ENCODE measurements around the gene CHST7. TPM values are rescaled to one million over a fixed set of nuclear protein-coding genes. Genes with fewer than 3 reads are reported as not detected.

The CHST7 gene
- total and polyA plus RNA-seq, 10 of the 15 experiments (the other 5 are each of a cell fraction or from before 2014, with no cell fraction given) = 0.58 to 11.0 (median 5.4) TPM

- no TSS peak for BruUV-seq (replicated peaks)
- RAD21 ChIA-PET (ENCODE audit: unreplicated experiment) = no interaction called here
- Histone ChIP-seq H3K4me3 (no peak overlapping the region), H3K9me3 (replicated peaks; ENCODE audit: control insufficient read depth, insufficient read depth, low read length) (no peaks in the 10 kb centered on the region), H4K20me1 (ENCODE audit: control insufficient read depth, insufficient read depth) (no peaks in the 10 kb centered on the region), H3K36me3 (ENCODE audit: control insufficient read depth in 2 of 2, insufficient read depth in 2 of 2, low read length in 1 of 2) (no peaks in the 10 kb centered on the region), H3K27me3 (replicated peaks in 1 of 2; ENCODE audit: control insufficient read depth in 2 of 2, insufficient read depth in 2 of 2, low read length in 1 of 2) (no peaks in the 10 kb centered on the region), H3K9ac (ENCODE audit: control insufficient read depth, insufficient read depth, low read length) (no peak overlapping the region), H3K4me2 (ENCODE audit: control insufficient read depth, insufficient read depth) (no peak overlapping the region), H2AFZ (ENCODE audit: control insufficient read depth, low read depth, low read length) (no peak overlapping the region), H3K27ac (ENCODE audit: control insufficient read depth, insufficient read depth) (no peak overlapping the region), H3K79me2 (ENCODE audit: control insufficient read depth, insufficient read depth, low read length) (no peaks in the 10 kb centered on the region), H3K4me1 (ENCODE audit: control insufficient read depth, insufficient read depth, low read length) (peaks cover 7% of the 10 kb centered on the region)
- in situ Hi-C loops (cut with MboI) (no loop called here), intact Hi-C loops (cut with micrococcal nuclease; ENCODE audit: unreplicated experiment) (no loop called here)
- CTCF ChIA-PET = interaction anchor here (0.7 to 1.7 kb wide), 3 partner anchors 11 to 98 kb away, joined by 3 to 4 read pairs (median 3); no protein-coding TSS in a partner anchor
- POLR2A ChIA-PET = no interaction called here
- WGBS (ENCODE audit: insufficient coverage, insufficient replicate concordance, low lambda C conversion rate, missing lambda C conversion rate) = 52% methylated on average over 6 of the region's 6 CpGs
- FAIRE-seq = no peak
- no peak for TF ChIP-seq PML (IDR thresholded peaks at IDR 0.05; ENCODE audit: low read length)
- no peak for DNase-seq (ENCODE audit: low read depth, low spot score)
- SMC1A ChIA-PET (ENCODE audit: uncharacterized antibody, unreplicated experiment) = interaction anchor here (0.9 to 1.7 kb wide), 3 partner anchors 9 to 29 kb away, joined by 3 to 5 read pairs (median 3); no protein-coding TSS in a partner anchor
- ATAC-seq = no peak
Observed at GRCh38 chrX:46601283-46601682, 27.7 kb downstream of the CHST7 start.

- Histone ChIP-seq H3K27ac (ENCODE audit: control insufficient read depth, insufficient read depth) (no peak overlapping the region), H3K9ac (ENCODE audit: control insufficient read depth, insufficient read depth, low read length) (no peak overlapping the region), H3K27me3 (replicated peaks in 1 of 2; ENCODE audit: control insufficient read depth in 2 of 2, insufficient read depth in 2 of 2, low read length in 1 of 2) (no peaks in the 10 kb centered on the region), H3K4me3 (no peak overlapping the region), H3K4me2 (ENCODE audit: control insufficient read depth, insufficient read depth) (no peak overlapping the region), H3K9me3 (replicated peaks; ENCODE audit: control insufficient read depth, insufficient read depth, low read length) (no peaks in the 10 kb centered on the region), H2AFZ (ENCODE audit: control insufficient read depth, low read depth, low read length) (no peak overlapping the region), H3K36me3 (ENCODE audit: control insufficient read depth in 2 of 2, insufficient read depth in 2 of 2, low read length in 1 of 2) (no peaks in the 10 kb centered on the region; a peak in 2 of 4 replicates), H3K79me2 (ENCODE audit: control insufficient read depth, insufficient read depth, low read length) (no peaks in the 10 kb centered on the region), H4K20me1 (ENCODE audit: control insufficient read depth, insufficient read depth) (no peaks in the 10 kb centered on the region), H3K4me1 (ENCODE audit: control insufficient read depth, insufficient read depth, low read length) (0 out of 2 replicates have a peak, but pooled peaks cover 3% of the 10 kb centered on the region)
- TF ChIP-seq PAX5 (IDR thresholded peaks at IDR 0.05; ENCODE audit: borderline replicate concordance, low read depth, low read length) (no peak), MEF2A (IDR thresholded peaks at IDR 0.05; ENCODE audit: insufficient read depth, low read depth, low read length) (no peak), STAT3 (IDR thresholded peaks at IDR 0.05; ENCODE audit: low read depth, low read length) (no peak), SMC3 (IDR thresholded peaks at IDR 0.05; ENCODE audit: borderline replicate concordance, low read length) (no peak), TCF3 (IDR thresholded peaks at IDR 0.05; ENCODE audit: borderline replicate concordance, insufficient read depth, low read depth, low read length) (no peak), USF1 (IDR thresholded peaks at IDR 0.05; ENCODE audit: borderline replicate concordance, extremely low read length, insufficient read depth, low read depth, low read length) (no peak)
- RAD21 ChIA-PET (ENCODE audit: unreplicated experiment) = interaction anchor here (0.8 to 1.2 kb wide), 2 partner anchors 15 to 26 kb away, joined by 3 to 4 read pairs; no protein-coding TSS in a partner anchor
- intact Hi-C loops (cut with micrococcal nuclease; ENCODE audit: unreplicated experiment) (no loop called here), in situ Hi-C loops (cut with MboI) (no loop called here)
- DNase-seq (ENCODE audit: low read depth, low spot score) (no peak), FAIRE-seq (no peak), ATAC-seq (no peak)
- POLR2A ChIA-PET = no interaction called here
- 62% methylated on average over 6 of the region's 6 CpGs for WGBS (ENCODE audit: insufficient coverage, insufficient replicate concordance, low lambda C conversion rate, missing lambda C conversion rate)
- SMC1A ChIA-PET (ENCODE audit: uncharacterized antibody, unreplicated experiment) = interaction anchor here (1.3 to 1.7 kb wide), 2 partner anchors 8 to 9 kb away, joined by 3 to 5 read pairs; no protein-coding TSS in a partner anchor
- CTCF ChIA-PET = interaction anchor here (1.4 to 1.7 kb wide), 2 partner anchors 13 to 22 kb away, joined by 3 to 4 read pairs; no protein-coding TSS in a partner anchor
- BruUV-seq (replicated peaks) = TSS peak; percentile 10
Observed at GRCh38 chrX:46602468-46603102, 29.0 kb downstream of the CHST7 start.

Measured in GM12878 (cell line).